GM18868 (cell line): ENCODE results near the gene PHLDA1.
"Not testable (repeated sequence)": the region's sequence is repeated elsewhere in the genome, so short reads cannot be mapped to it uniquely, and the experiment has no call there.

Experiments
- ATAC-seq: cut with Tn5 transposase; IDR thresholded peaks from one replicate; pipeline ENCODE4 v1.9.1; 2021; ENCODE audit warnings: mild to moderate bottlenecking, moderate library complexity; ENCODE audit not compliant: unreplicated experiment

Gene PHLDA1

GRCh38 chr12:75990189-75990912 is 41.2 kb downstream of the PHLDA1 start:
- ATAC-seq: no peak

- ATAC-seq: not testable (repeated sequence)
Observed at GRCh38 chr12:75987709-75988108, 43.9 kb downstream of the PHLDA1 start.

- peak; percentile 56 for ATAC-seq
Observed at GRCh38 chr12:75986001-75986746, 45.4 kb downstream of the PHLDA1 start.

- ATAC-seq: no peak
Observed at GRCh38 chr12:75985566-75985965, 46.0 kb downstream of the PHLDA1 start.

- no peak for ATAC-seq
Observed at GRCh38 chr12:75984577-75985182, 46.9 kb downstream of the PHLDA1 start.

GRCh38 chr12:75983851-75984250 is 47.7 kb downstream of the PHLDA1 start:
- not testable (repeated sequence) for ATAC-seq

GRCh38 chr12:75982979-75983660 is 48.5 kb downstream of the PHLDA1 start:
- ATAC-seq: no peak

- no peak for ATAC-seq
Observed at GRCh38 chr12:75982169-75982564, 49.4 kb downstream of the PHLDA1 start.

- ATAC-seq: peak; percentile 50
Observed at GRCh38 chr12:75981247-75982168, 50.1 kb downstream of the PHLDA1 start.

- peak; percentile 37 for ATAC-seq
Observed at GRCh38 chr12:75979181-75979580, 52.4 kb downstream of the PHLDA1 start.

GRCh38 chr12:75978677-75979076 is 52.9 kb downstream of the PHLDA1 start:
- no peak for ATAC-seq

- ATAC-seq: peak; percentile 91
Observed at GRCh38 chr12:75977952-75978671, 53.5 kb downstream of the PHLDA1 start.

GRCh38 chr12:75977590-75977951 is 54.0 kb downstream of the PHLDA1 start:
- peak; percentile 10 for ATAC-seq

GRCh38 chr12:75976913-75977312 is 54.7 kb downstream of the PHLDA1 start:
- no peak for ATAC-seq

GRCh38 chr12:75976113-75976512 is 55.5 kb downstream of the PHLDA1 start:
- no peak for ATAC-seq

GRCh38 chr12:75975702-75976101 is 55.9 kb downstream of the PHLDA1 start:
- ATAC-seq: no peak
